Measurements from ENCODE around the gene SEMA6A. TPM values are rescaled to one million over a fixed set of nuclear protein-coding genes. Genes with fewer than 3 reads are reported as not detected.

The SEMA6A gene
- polyA plus RNA-seq, 2 of the 4 experiments (the other 2 are of a cell fraction), result 0.01 TPM; not detected in 1

GRCh38 chr5:116612431-116612830 is 37.8 kb upstream of the SEMA6A start:
- Histone ChIP-seq H3K4me2 (no peak overlapping the region), H3K4me1 (no peaks in the 10 kb centered on the region), H3K9me3 (no peaks in the 10 kb centered on the region), H3K4me3 (no peak overlapping the region), H3K27ac (no peak overlapping the region)
- POLR2A ChIA-PET, result no interaction called here
- CTCF ChIA-PET, result no interaction called here
- FAIRE-seq, result no peak
- TF ChIP-seq, protein P1, sequence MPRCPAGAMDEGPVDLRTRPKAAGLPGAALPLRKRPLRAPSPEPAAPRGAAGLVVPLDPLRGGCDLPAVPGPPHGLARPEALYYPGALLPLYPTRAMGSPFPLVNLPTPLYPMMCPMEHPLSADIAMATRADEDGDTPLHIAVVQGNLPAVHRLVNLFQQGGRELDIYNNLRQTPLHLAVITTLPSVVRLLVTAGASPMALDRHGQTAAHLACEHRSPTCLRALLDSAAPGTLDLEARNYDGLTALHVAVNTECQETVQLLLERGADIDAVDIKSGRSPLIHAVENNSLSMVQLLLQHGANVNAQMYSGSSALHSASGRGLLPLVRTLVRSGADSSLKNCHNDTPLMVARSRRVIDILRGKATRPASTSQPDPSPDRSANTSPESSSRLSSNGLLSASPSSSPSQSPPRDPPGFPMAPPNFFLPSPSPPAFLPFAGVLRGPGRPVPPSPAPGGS (IDR thresholded peaks at IDR 0.05), result no peak
- TF ChIP-seq ZC3H11A (IDR thresholded peaks at IDR 0.05) (no peak), ZSCAN20 (CRISPR knock-in tag; IDR thresholded peaks at IDR 0.05) (no peak)
- no peak for DNase-seq (ENCODE audit: low read depth in 1 of 2, low spot score in 1 of 2)
- ATAC-seq, result no peak
- 22% methylated on average over 5 of the region's 5 CpGs for WGBS (ENCODE audit: missing lambda C conversion rate)

DNA sequence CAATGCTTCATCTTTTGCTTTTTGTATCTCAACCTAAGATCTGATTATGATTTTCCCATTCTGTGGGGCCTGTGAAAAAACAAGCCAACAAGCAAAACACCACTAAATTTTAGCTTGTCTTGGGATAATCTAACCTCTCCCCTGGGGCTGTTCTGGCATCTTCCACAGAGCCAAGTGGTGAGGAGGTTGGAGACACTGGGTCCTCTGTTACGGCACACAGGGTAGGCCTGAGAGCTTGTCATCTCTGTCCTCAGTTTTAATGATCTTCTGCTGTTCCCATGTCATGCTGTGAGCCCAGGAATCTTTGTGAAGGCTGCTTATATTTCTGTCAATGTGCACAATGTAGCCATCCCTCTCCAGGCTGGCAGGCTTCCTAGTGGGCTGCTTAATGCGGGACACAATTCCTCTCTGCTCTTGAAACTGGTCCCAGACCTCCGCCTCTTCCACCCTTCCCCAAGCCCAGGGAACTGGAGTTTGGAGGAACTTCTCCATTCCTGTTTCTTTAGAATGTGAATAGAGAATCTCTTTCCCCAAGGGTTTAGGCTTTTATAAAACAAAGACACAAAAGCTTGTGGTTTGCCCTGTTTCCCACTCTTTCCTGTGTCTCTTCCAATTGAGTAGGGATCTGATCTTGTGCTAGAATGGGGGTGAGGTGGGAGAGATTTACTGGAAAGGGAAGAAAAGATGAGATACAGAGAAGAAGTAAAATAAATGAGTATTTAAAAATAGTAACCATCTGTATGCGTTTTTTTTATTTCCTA is 30.9 kb upstream of the SEMA6A start:
- no peak for ATAC-seq
- TF ChIP-seq RARB (CRISPR knock-in tag; IDR thresholded peaks at IDR 0.05), result no peak
- TF ChIP-seq HOXB13 (CRISPR knock-in tag; IDR thresholded peaks at IDR 0.05; ENCODE audit: low read depth), result no peak
- TF ChIP-seq RFX5 (IDR thresholded peaks at IDR 0.05), result no peak
- TF ChIP-seq, protein P2, sequence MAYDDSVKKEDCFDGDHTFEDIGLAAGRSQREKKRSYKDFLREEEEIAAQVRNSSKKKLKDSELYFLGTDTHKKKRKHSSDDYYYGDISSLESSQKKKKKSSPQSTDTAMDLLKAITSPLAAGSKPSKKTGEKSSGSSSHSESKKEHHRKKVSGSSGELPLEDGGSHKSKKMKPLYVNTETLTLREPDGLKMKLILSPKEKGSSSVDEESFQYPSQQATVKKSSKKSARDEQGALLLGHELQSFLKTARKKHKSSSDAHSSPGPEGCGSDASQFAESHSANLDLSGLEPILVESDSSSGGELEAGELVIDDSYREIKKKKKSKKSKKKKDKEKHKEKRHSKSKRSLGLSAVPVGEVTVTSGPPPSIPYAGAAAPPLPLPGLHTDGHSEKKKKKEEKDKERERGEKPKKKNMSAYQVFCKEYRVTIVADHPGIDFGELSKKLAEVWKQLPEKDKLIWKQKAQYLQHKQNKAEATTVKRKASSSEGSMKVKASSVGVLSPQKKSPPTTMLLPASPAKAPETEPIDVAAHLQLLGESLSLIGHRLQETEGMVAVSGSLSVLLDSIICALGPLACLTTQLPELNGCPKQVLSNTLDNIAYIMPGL (CRISPR knock-in tag; IDR thresholded peaks at IDR 0.05; ENCODE audit: borderline replicate concordance), result no peak
- no peak for TF ChIP-seq ELK1 (IDR thresholded peaks at IDR 0.05; ENCODE audit: low read depth, low read length)
- TF ChIP-seq HES2 (IDR thresholded peaks at IDR 0.05), result no peak
- TF ChIP-seq POLR2A (IDR thresholded peaks at IDR 0.05; ENCODE audit: low read length), result no peak
- TF ChIP-seq SMC3 (IDR thresholded peaks at IDR 0.05), result no peak
- TF ChIP-seq HEYL (CRISPR knock-in tag; IDR thresholded peaks at IDR 0.05), result no peak
- TF ChIP-seq, protein P3, sequence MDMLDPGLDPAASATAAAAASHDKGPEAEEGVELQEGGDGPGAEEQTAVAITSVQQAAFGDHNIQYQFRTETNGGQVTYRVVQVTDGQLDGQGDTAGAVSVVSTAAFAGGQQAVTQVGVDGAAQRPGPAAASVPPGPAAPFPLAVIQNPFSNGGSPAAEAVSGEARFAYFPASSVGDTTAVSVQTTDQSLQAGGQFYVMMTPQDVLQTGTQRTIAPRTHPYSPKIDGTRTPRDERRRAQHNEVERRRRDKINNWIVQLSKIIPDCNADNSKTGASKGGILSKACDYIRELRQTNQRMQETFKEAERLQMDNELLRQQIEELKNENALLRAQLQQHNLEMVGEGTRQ (IDR thresholded peaks at IDR 0.05), result no peak
- no peak for TF ChIP-seq E2F6 (IDR thresholded peaks at IDR 0.05; ENCODE audit: borderline replicate concordance, low read depth)
- no peak for TF ChIP-seq RNF2 (IDR thresholded peaks at IDR 0.05; ENCODE audit: borderline replicate concordance, low read depth)
- TF ChIP-seq EHF (CRISPR knock-in tag; IDR thresholded peaks at IDR 0.05), result no peak
- TF ChIP-seq, protein P4, sequence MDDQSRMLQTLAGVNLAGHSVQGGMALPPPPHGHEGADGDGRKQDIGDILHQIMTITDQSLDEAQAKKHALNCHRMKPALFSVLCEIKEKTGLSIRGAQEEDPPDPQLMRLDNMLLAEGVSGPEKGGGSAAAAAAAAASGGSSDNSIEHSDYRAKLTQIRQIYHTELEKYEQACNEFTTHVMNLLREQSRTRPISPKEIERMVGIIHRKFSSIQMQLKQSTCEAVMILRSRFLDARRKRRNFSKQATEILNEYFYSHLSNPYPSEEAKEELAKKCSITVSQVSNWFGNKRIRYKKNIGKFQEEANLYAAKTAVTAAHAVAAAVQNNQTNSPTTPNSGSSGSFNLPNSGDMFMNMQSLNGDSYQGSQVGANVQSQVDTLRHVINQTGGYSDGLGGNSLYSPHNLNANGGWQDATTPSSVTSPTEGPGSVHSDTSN (IDR thresholded peaks at IDR 0.05), result no peak
- TF ChIP-seq FOXS1 (CRISPR knock-in tag; IDR thresholded peaks at IDR 0.05), result no peak
- FAIRE-seq, result no peak
- ChIA-PET CTCF (no interaction called here), POLR2A (no interaction called here)
- no peak overlapping the region for H3K4me2 ChIP-seq
- no peaks in the 10 kb centered on the region for H3K4me1 ChIP-seq
- 4% methylated on average over 4 of the region's 4 CpGs for WGBS (ENCODE audit: missing lambda C conversion rate)
- no peaks in the 10 kb centered on the region for H3K9me3 ChIP-seq
- no peak for DNase-seq (ENCODE audit: low read depth in 1 of 2, low spot score in 1 of 2)
- no peak overlapping the region for H3K27ac ChIP-seq
- no peak overlapping the region for H3K4me3 ChIP-seq

Data from A549 (cell line).